Measurements from ENCODE around the gene CNTNAP2. TPM values are rescaled to one million over a fixed set of nuclear protein-coding genes. Genes with fewer than 3 reads are reported as not detected.
"Not testable (repeated sequence)": the region's sequence is repeated elsewhere in the genome, so short reads cannot be mapped to it uniquely, and the experiment has no call there.

Gene CNTNAP2
- total and polyA plus RNA-seq, 2 of the 4 experiments (the other 2 are of a cell fraction) = not detected

GRCh38 chr7:148296994-148297644, 2180.5 kb downstream of the CNTNAP2 start:
- H3K27ac ChIP-seq (ENCODE audit: insufficient read depth, low read length) = no peak overlapping the region
- intact Hi-C loops (cut with micrococcal nuclease) (no loop called here), in situ Hi-C loops (cut with MboI; ENCODE audit: low sequenced_read_pairs) (no loop called here), dilution Hi-C loops (cut with HindIII; ENCODE audit: low sequenced_read_pairs, unreplicated experiment) (no loop called here)
- no peak overlapping the region for H2BK5ac ChIP-seq (ENCODE audit: low read depth, low read length, poor library complexity, severe bottlenecking)
- no peak overlapping the region for H3K14ac ChIP-seq (replicated peaks; ENCODE audit: low read depth, low read length)
- H3K9me3 ChIP-seq (ENCODE audit: control insufficient read depth, insufficient read depth, low read length) = peaks cover 18% of the 10 kb centered on the region
- no peak overlapping the region for H3K4me3 ChIP-seq (ENCODE audit: insufficient read depth, low read depth, low read length)
- H3K9ac ChIP-seq (ENCODE audit: low read depth, low read length) = no peak overlapping the region
- H4K5ac ChIP-seq (ENCODE audit: low read depth, low read length) = no peak overlapping the region
- no peak overlapping the region for H2BK20ac ChIP-seq (ENCODE audit: low read depth, low read length)
- no peak overlapping the region for H3K23ac ChIP-seq (ENCODE audit: low read depth, low read length)
- no peak overlapping the region for H3K56ac ChIP-seq (ENCODE audit: extremely low read depth, insufficient read depth, low read length)
- H3K36me3 ChIP-seq (ENCODE audit: control insufficient read depth, insufficient read depth, low read length) = no peaks in the 10 kb centered on the region
- POLR2A ChIA-PET (ENCODE audit: unreplicated experiment) = no interaction called here
- H3K79me1 ChIP-seq (ENCODE audit: low read depth in 1 of 2, low read length in 2 of 2) = no peaks in the 10 kb centered on the region
- no peak for TF ChIP-seq BHLHE40 (IDR thresholded peaks at IDR 0.05; ENCODE audit: low read depth, low read length)
- TF ChIP-seq MXI1 (IDR thresholded peaks at IDR 0.05; ENCODE audit: borderline replicate concordance, low read depth, low read length) = no peak
- TF ChIP-seq POLR2A (IDR thresholded peaks at IDR 0.05; ENCODE audit: low read depth, low read length) = no peak
- TF ChIP-seq NFE2L2 (IDR thresholded peaks at IDR 0.05; ENCODE audit: low read depth, low read length) = no peak
- TF ChIP-seq CTCF (conservative IDR thresholded peaks at IDR 0.05; ENCODE audit: low read depth, low read length) = no peak
- no peaks in the 10 kb centered on the region for H3K4me1 ChIP-seq (ENCODE audit: control insufficient read depth, insufficient read depth, low read length)
- ATAC-seq (ENCODE audit: low read depth) = no peak
- no peak overlapping the region for H2BK15ac ChIP-seq (ENCODE audit: low read depth, low read length)
- DNase-seq = no peak
- H2BK120ac ChIP-seq (ENCODE audit: low read depth, low read length) = no peak overlapping the region
- H4K91ac ChIP-seq (ENCODE audit: insufficient read depth, low read depth, low read length) = no peak overlapping the region
- no peaks in the 10 kb centered on the region for H3K27me3 ChIP-seq (ENCODE audit: control insufficient read depth, insufficient read depth, low read length)
- no peak overlapping the region for H3K4me2 ChIP-seq (ENCODE audit: low read depth, low read length)
- H3K9me1 ChIP-seq (ENCODE audit: insufficient read depth, low read length) = no peaks in the 10 kb centered on the region
- H4K8ac ChIP-seq (ENCODE audit: low read depth in 2 of 2, low read length in 2 of 2) = no peak overlapping the region
- no peak overlapping the region for H3K4ac ChIP-seq (ENCODE audit: low read depth, low read length)
- no TSS peak for BruUV-seq (replicated peaks)
- no peak overlapping the region for H2AFZ ChIP-seq (replicated peaks; ENCODE audit: low read length, poor library complexity)
- WGBS, 2 experiments (ENCODE audit: extremely low coverage in 2 of 2, insufficient read length in 1 of 2) = 50% methylated on average over 1 of the region's 2 CpGs; no CpG with 5 or more reads in 1 of the 2 experiments
- no peaks in the 10 kb centered on the region for H4K20me1 ChIP-seq (ENCODE audit: insufficient read depth, low read length)
- H3K18ac ChIP-seq (ENCODE audit: low read depth, low read length) = no peak overlapping the region
- no peak overlapping the region for H2AK9ac ChIP-seq (replicated peaks; ENCODE audit: low read depth, low read length, poor library complexity)
- H2AK5ac ChIP-seq (ENCODE audit: low read depth, low read length) = no peak overlapping the region
- CTCF ChIA-PET = interaction anchor here (0.6 kb wide), 1 partner anchor 277 kb away, joined by 3 read pairs; no protein-coding TSS in a partner anchor

- POLR2A ChIA-PET (ENCODE audit: unreplicated experiment) = not testable (repeated sequence)
Observed at GRCh38 chr7:148298768-148299167, 2182.2 kb downstream of the CNTNAP2 start.

More at GRCh38 chr7:148298768-148299167, 2182.2 kb downstream of the CNTNAP2 start:
- H3K27ac ChIP-seq (ENCODE audit: insufficient read depth, low read length); H2BK15ac ChIP-seq (ENCODE audit: low read depth, low read length); H4K91ac ChIP-seq (ENCODE audit: insufficient read depth, low read depth, low read length); BruUV-seq (replicated peaks); H3K36me3 ChIP-seq (ENCODE audit: control insufficient read depth, insufficient read depth, low read length); H2AK5ac ChIP-seq (ENCODE audit: low read depth, low read length); H3K14ac ChIP-seq (replicated peaks; ENCODE audit: low read depth, low read length); H3K18ac ChIP-seq (ENCODE audit: low read depth, low read length); H3K79me1 ChIP-seq (ENCODE audit: low read depth in 1 of 2, low read length in 2 of 2); H2BK20ac ChIP-seq (ENCODE audit: low read depth, low read length); intact Hi-C loops (cut with micrococcal nuclease); H3K23ac ChIP-seq (ENCODE audit: low read depth, low read length); H4K20me1 ChIP-seq (ENCODE audit: insufficient read depth, low read length); H2BK5ac ChIP-seq (ENCODE audit: low read depth, low read length, poor library complexity, severe bottlenecking); ATAC-seq (ENCODE audit: low read depth); H3K4me1 ChIP-seq (ENCODE audit: control insufficient read depth, insufficient read depth, low read length); in situ Hi-C loops (cut with MboI; ENCODE audit: low sequenced_read_pairs); H3K9ac ChIP-seq (ENCODE audit: low read depth, low read length); DNase-seq; H3K27me3 ChIP-seq (ENCODE audit: control insufficient read depth, insufficient read depth, low read length); H3K56ac ChIP-seq (ENCODE audit: extremely low read depth, insufficient read depth, low read length); H3K4ac ChIP-seq (ENCODE audit: low read depth, low read length); H3K4me2 ChIP-seq (ENCODE audit: low read depth, low read length); H3K9me1 ChIP-seq (ENCODE audit: insufficient read depth, low read length); H4K5ac ChIP-seq (ENCODE audit: low read depth, low read length); H2BK120ac ChIP-seq (ENCODE audit: low read depth, low read length); H3K4me3 ChIP-seq (ENCODE audit: insufficient read depth, low read depth, low read length); dilution Hi-C loops (cut with HindIII; ENCODE audit: low sequenced_read_pairs, unreplicated experiment); H2AFZ ChIP-seq (replicated peaks; ENCODE audit: low read length, poor library complexity); H4K8ac ChIP-seq (ENCODE audit: low read depth in 2 of 2, low read length in 2 of 2); CTCF ChIA-PET; H2AK9ac ChIP-seq (replicated peaks; ENCODE audit: low read depth, low read length, poor library complexity): not testable (repeated sequence)
- H3K9me3 ChIP-seq (ENCODE audit: control insufficient read depth, insufficient read depth, low read length) = peaks cover 17% of the 10 kb centered on the region
- no CpG with 5 or more reads among the region's 7 CpGs for WGBS, 2 experiments (ENCODE audit: extremely low coverage in 2 of 2, insufficient read length in 1 of 2)
